Neural cell (in vitro differentiated cells): ENCODE data around the gene LRMDA. TPM values are rescaled to one million over a fixed set of nuclear protein-coding genes. Genes with fewer than 3 reads are reported as not detected.
A peak's percentile ranks its signal among the peaks of the same experiment; 100 is the strongest.

ENCODE experiments used
- H2AFZ ChIP-seq: fragments of 200-600, 300-800 bp; sonication (generic), shearing (Covaris generic); 2 replicates; pipeline ENCODE4 v1.6.0; 2014; ENCODE audit warnings: low read depth, mild to moderate bottlenecking, antibody characterized with exemption, low read length, moderate library complexity
- H3F3A ChIP-seq: fragments of 200-600 bp; shearing (Covaris generic); 2 replicates; pipeline ENCODE4 v1.6.1; 2016; ENCODE audit warnings: mild to moderate bottlenecking, moderate library complexity, mixed read lengths, antibody characterized with exemption, low read length; ENCODE audit not compliant: insufficient read depth, poor library complexity, severe bottlenecking
- H3K27ac ChIP-seq: fragments of 200-600, 300-800 bp; sonication (generic), shearing (Covaris generic); 2 replicates; pipeline ENCODE4 v1.5.1; 2014; ENCODE audit warnings: mild to moderate bottlenecking, low read length, moderate library complexity
- H3K27me3 ChIP-seq: fragments of 300-800, 200-600 bp; sonication (generic), shearing (Covaris generic); 2 replicates; pipeline ENCODE4 v1.6.0; 2014; ENCODE audit warnings: mild to moderate bottlenecking, low read depth, low read length, moderate library complexity; ENCODE audit not compliant: insufficient read depth
- H3K36me3 ChIP-seq: fragments of 300-800, 200-600 bp; sonication (generic), shearing (Covaris generic); 2 replicates; pipeline ENCODE4 v1.5.1; 2014; ENCODE audit warnings: mild to moderate bottlenecking, antibody characterized with exemption, low read length, moderate library complexity; ENCODE audit not compliant: insufficient read depth
- H3K4me2 ChIP-seq: fragments of 300-800, 200-600 bp; sonication (generic), shearing (Covaris generic); 2 replicates; pipeline ENCODE4 v1.6.0; 2014; ENCODE audit warnings: mild to moderate bottlenecking, low read length
- H3K4me3 ChIP-seq: fragments of 300-800, 200-600 bp; sonication (generic), shearing (Covaris generic); 2 replicates; pipeline ENCODE4 v1.5.1; 2014; ENCODE audit warnings: mild to moderate bottlenecking, low read length, moderate library complexity
- H3K79me2 ChIP-seq: fragments of 200-600 bp; shearing (Covaris generic); replicated peaks from 2 replicates; pipeline ENCODE4 v1.6.0; 2014; ENCODE audit warnings: mild to moderate bottlenecking, low read length, moderate library complexity; ENCODE audit not compliant: insufficient read depth
- H3K9ac ChIP-seq: fragments of 300-800, 200-600 bp; sonication (generic), shearing (Covaris generic); 2 replicates; pipeline ENCODE4 v1.6.1; 2016; ENCODE audit warnings: mild to moderate bottlenecking, low read length, mixed read lengths
- H3K9me2 ChIP-seq: fragments of 200-600 bp; shearing (Covaris generic); 2 replicates; pipeline ENCODE4 v1.6.1; 2016; ENCODE audit warnings: mild to moderate bottlenecking, low read length, mixed read lengths; ENCODE audit not compliant: insufficient read depth
- H3K9me3 ChIP-seq: fragments of 200-600, 300-800 bp; sonication (generic), shearing (Covaris generic); 2 replicates; pipeline ENCODE4 v1.6.1; 2016; ENCODE audit warnings: mild to moderate bottlenecking, mixed run types, low read length, moderate library complexity, mixed read lengths
- H4K20me1 ChIP-seq: fragments of 200-600 bp; shearing (Covaris generic); 2 replicates; pipeline ENCODE4 v1.6.1; 2016; ENCODE audit warnings: mild to moderate bottlenecking, mixed run types; ENCODE audit not compliant: insufficient read depth
- CTCF ChIP-seq: fragments of 450-650 bp; IDR thresholded peaks from 2 replicates; pipeline ENCODE4 v1.5.1; 2014; ENCODE audit warnings: antibody characterized with exemption, mild to moderate bottlenecking, moderate library complexity; ENCODE audit not compliant: poor library complexity, severe bottlenecking
- EP300 ChIP-seq: fragments of 450-650 bp; conservative IDR thresholded peaks from 2 replicates; pipeline ENCODE4 v1.6.1; 2014; ENCODE audit warnings: antibody characterized with exemption, mild to moderate bottlenecking, moderate library complexity; ENCODE audit not compliant: poor library complexity, severe bottlenecking
- EZH2 ChIP-seq: fragments of 200-600, 300-800 bp; shearing (Covaris generic), sonication (generic); IDR thresholded peaks from 2 replicates; pipeline ENCODE4 v1.6.1; 2014; ENCODE audit warnings: antibody characterized with exemption, low read length, borderline replicate concordance, mild to moderate bottlenecking; ENCODE audit not compliant: insufficient read depth, poor library complexity, severe bottlenecking
- MXI1 ChIP-seq: fragments of 450-650 bp; conservative IDR thresholded peaks from 2 replicates; pipeline ENCODE4 v1.6.1; 2014; ENCODE audit warnings: antibody characterized with exemption, mild to moderate bottlenecking; ENCODE audit not compliant: poor library complexity, severe bottlenecking
- POLR2AphosphoS5 ChIP-seq: IDR thresholded peaks from 2 replicates; pipeline ENCODE4 v1.6.1; 2012
- RAD21 ChIP-seq: fragments of 450-650 bp; conservative IDR thresholded peaks from 2 replicates; pipeline ENCODE4 v1.6.1; 2014; ENCODE audit warnings: antibody characterized with exemption, mild to moderate bottlenecking, moderate library complexity
- REST ChIP-seq: IDR thresholded peaks from 2 replicates; pipeline ENCODE4 v1.6.1; 2012; ENCODE audit warnings: borderline replicate concordance
- SMC3 ChIP-seq: fragments of 450-650 bp; conservative IDR thresholded peaks from 2 replicates; pipeline ENCODE4 v1.6.1; 2014; ENCODE audit warnings: antibody characterized with exemption, mild to moderate bottlenecking, moderate library complexity; ENCODE audit not compliant: poor library complexity
- TAF1 ChIP-seq: IDR thresholded peaks from 2 replicates; pipeline ENCODE4 v1.6.1; 2012; ENCODE audit warnings: low read depth
- polyA plus RNA-seq: library from polyadenylated mRNA; depleted of rRNA; stranded (reverse); fragments of >200 nt; gene quantifications from 2 replicates; pipeline ENCODE4 v1.2.3, GENCODE V29; 2014

The LRMDA gene
- polyA plus RNA-seq, 1 donor from 2014 or later: 5.6 TPM

- Histone ChIP-seq H3K4me3 (no peak overlapping the region), H3K9me3 (no peaks in the 10 kb centered on the region), H3K79me2 (no peaks in the 10 kb centered on the region), H3K9me2 (no peaks in the 10 kb centered on the region), H3K9ac (no peak overlapping the region), H3K27ac (peak overlapping the region; percentile 30), H3K36me3 (no peaks in the 10 kb centered on the region), H3K4me2 (no peak overlapping the region), H3F3A (no peaks in the 10 kb centered on the region), H4K20me1 (no peaks in the 10 kb centered on the region), H2AFZ (no peak overlapping the region), H3K27me3 (no peaks in the 10 kb centered on the region)
- TF ChIP-seq REST (no peak), POLR2AphosphoS5 (peak; percentile 57), EP300 (peak; percentile 82), SMC3 (no peak), RAD21 (no peak), EZH2 (no peak), CTCF (no peak), TAF1 (no peak), MXI1 (no peak)
These were observed 586.5 kb downstream of the LRMDA start for GRCh38 chr10:76017733-76018433.

- no peaks in the 10 kb centered on the region for H3F3A ChIP-seq
These were observed 589.2 kb downstream of the LRMDA start for GRCh38 chr10:76020630-76021029.

More at GRCh38 chr10:76020630-76021029, 589.2 kb downstream of the LRMDA start:
- H3K4me3 ChIP-seq: no peak overlapping the region
- H3K36me3 ChIP-seq: no peaks in the 10 kb centered on the region
- H3K27ac ChIP-seq: no peak overlapping the region
- H3K27me3 ChIP-seq: no peaks in the 10 kb centered on the region
- H3K79me2 ChIP-seq: no peaks in the 10 kb centered on the region
- H3K4me2 ChIP-seq: no peak overlapping the region
- H3K9ac ChIP-seq: no peak overlapping the region
- no peak overlapping the region for H2AFZ ChIP-seq
- no peak for TF ChIP-seq REST
- no peak for TF ChIP-seq CTCF
- no peak for TF ChIP-seq TAF1
- no peaks in the 10 kb centered on the region for H3K9me3 ChIP-seq
- no peaks in the 10 kb centered on the region for H4K20me1 ChIP-seq
- no peaks in the 10 kb centered on the region for H3K9me2 ChIP-seq
